Loucy (cell line): Measurements from ENCODE around the gene CUL3.

Source experiments
- EZH2phosphoT487 ChIP-seq: fragments of 200-600 bp; IDR thresholded peaks from 2 replicates; pipeline ENCODE4 v1.6.1; 2018; ENCODE audit warnings: antibody characterized with exemption, mild to moderate bottlenecking, moderate library complexity, borderline replicate concordance
- TF ChIP-seq, protein P1 (sequence below): fragments of 200-600 bp; sonication (generic); conservative IDR thresholded peaks from 2 replicates; pipeline ENCODE4 v1.5.1; 2014; ENCODE audit warnings: mild to moderate bottlenecking, antibody characterized with exemption, low read length

DNA sequence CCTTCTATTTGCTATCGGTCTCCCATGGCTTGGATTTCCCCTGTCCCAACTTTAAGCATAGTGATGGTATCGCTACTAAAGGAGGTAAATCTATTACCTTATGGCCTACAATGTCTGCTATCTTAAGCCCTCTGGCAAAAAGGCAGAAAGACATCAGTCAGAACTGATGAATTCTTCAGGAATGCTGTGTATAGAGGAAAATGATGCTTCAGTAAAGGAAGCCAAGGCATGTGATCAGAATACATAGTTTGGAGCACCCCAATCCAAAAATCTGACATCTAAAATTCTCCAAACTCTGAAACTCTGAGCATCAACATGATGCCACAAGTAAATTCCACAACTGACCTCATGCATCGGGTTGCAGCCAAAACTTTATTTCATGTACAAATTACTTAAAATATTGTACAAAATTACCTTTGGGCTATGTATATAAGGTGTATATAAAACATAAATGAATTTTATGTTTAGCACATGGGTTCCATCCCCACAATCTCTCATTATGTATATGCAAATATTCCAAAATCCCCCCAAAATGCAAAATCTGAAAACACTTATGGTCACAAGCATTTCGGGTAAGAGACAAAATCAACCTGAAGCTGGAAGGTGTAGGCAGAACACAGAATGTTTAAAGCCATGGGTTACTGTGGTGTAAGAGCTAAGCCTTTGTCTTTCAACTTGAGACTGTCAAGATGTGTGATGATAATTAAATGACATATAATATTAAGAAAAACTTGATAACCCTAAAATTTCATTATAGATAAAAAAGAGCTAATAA is 66.2 kb downstream of the CUL3 start:
- TF ChIP-seq, protein P1, sequence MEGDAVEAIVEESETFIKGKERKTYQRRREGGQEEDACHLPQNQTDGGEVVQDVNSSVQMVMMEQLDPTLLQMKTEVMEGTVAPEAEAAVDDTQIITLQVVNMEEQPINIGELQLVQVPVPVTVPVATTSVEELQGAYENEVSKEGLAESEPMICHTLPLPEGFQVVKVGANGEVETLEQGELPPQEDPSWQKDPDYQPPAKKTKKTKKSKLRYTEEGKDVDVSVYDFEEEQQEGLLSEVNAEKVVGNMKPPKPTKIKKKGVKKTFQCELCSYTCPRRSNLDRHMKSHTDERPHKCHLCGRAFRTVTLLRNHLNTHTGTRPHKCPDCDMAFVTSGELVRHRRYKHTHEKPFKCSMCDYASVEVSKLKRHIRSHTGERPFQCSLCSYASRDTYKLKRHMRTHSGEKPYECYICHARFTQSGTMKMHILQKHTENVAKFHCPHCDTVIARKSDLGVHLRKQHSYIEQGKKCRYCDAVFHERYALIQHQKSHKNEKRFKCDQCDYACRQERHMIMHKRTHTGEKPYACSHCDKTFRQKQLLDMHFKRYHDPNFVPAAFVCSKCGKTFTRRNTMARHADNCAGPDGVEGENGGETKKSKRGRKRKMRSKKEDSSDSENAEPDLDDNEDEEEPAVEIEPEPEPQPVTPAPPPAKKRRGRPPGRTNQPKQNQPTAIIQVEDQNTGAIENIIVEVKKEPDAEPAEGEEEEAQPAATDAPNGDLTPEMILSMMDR = no peak
- no peak for TF ChIP-seq EZH2phosphoT487
